IPS DF 6.9 (cell line): Measurements from ENCODE around the gene USP32.
"Not testable (repeated sequence)": the region's sequence is repeated elsewhere in the genome, so short reads cannot be mapped to it uniquely, and the experiment has no call there.

Experiments used
- DNase-seq: peaks from one replicate; pipeline ENCODE4 v3.0.0-alpha.2; 2013; ENCODE audit warnings: low read depth, low spot score
- H3K27ac ChIP-seq: one replicate; pipeline ENCODE4 v1.5.1; 2013; ENCODE audit warnings: low read length, control low read depth
- H3K27me3 ChIP-seq: 2 replicates; pipeline ENCODE4 v1.6.1; 2013; ENCODE audit warnings: mild to moderate bottlenecking, low read length; ENCODE audit not compliant: control insufficient read depth, insufficient read depth
- H3K36me3 ChIP-seq: 2 replicates; pipeline ENCODE4 v1.6.1; 2013; ENCODE audit warnings: low read length; ENCODE audit not compliant: control insufficient read depth, insufficient read depth
- H3K4me1 ChIP-seq: 2 replicates; pipeline ENCODE4 v1.6.1; 2013; ENCODE audit warnings: low read length; ENCODE audit not compliant: control insufficient read depth, insufficient read depth
- H3K4me3 ChIP-seq: 2 replicates; pipeline ENCODE4 v1.5.1; 2013; ENCODE audit warnings: mild to moderate bottlenecking, low read length
- H3K9me3 ChIP-seq: 2 replicates; pipeline ENCODE4 v1.6.1; 2013; ENCODE audit warnings: low read length, inconsistent platforms; ENCODE audit not compliant: control insufficient read depth, insufficient read depth
- WGBS: extraction: QIAGEN DNeasy Blood & Tissue Kit; methylation state at CpG from one replicate; pipeline ENCODE4 v1.1.7; 2013; ENCODE audit warnings: mixed read lengths, missing lambda C conversion rate; ENCODE audit not compliant: insufficient read length, insufficient coverage; 5-methylcytosine and 5-hydroxymethylcytosine counted together

The USP32 gene

DNA sequence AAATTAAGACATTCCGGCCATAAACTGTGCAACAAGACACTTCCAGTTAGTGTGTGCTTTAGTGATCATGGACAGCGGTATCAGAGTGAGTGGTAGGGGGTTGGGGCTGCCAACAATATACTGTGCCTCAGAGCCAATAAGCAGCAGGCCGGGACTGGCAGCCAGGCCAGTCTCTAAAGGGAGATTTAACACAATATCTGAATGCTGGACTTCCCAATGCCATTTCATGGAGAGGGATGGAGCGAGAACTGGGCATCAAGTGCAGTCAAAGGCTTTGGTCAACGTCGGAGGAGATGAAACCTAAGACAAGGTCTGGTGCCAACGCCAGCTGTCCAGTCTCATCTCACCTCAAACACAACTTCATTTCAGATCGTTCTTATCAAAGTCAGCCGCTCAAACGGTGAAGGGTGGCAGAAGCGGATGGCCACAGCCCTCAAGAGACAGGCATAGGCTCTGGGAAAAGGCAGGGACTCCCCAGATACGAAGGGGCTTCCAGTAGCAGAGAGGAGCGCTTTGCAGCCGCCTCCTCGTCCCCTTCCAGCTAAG, 935 bp downstream of the USP32 start:
- H3K27me3 ChIP-seq, result no peaks in the 10 kb centered on the region
- H3K36me3 ChIP-seq, result no peaks in the 10 kb centered on the region
- H3K4me3 ChIP-seq, result peak overlapping the region; percentile 96
- WGBS, result no CpG with 5 or more reads among the region's 15 CpGs
- H3K4me1 ChIP-seq, result no peaks in the 10 kb centered on the region; the same call in 1 of the 2 replicates
- H3K27ac ChIP-seq, result peak overlapping the region; percentile 3
- no peak for DNase-seq
- H3K9me3 ChIP-seq, result no peaks in the 10 kb centered on the region

GRCh38 chr17:60390186-60390585, 1.7 kb downstream of the USP32 start:
- Histone ChIP-seq H3K9me3 (no peaks in the 10 kb centered on the region), H3K36me3 (no peaks in the 10 kb centered on the region), H3K4me3 (no peak overlapping the region; the same call in 1 of the 2 replicates), H3K4me1 (no peaks in the 10 kb centered on the region; the same call in 1 of the 2 replicates), H3K27me3 (no peaks in the 10 kb centered on the region), H3K27ac (no peak overlapping the region)
- DNase-seq, result no peak
- no CpG with 5 or more reads among the region's 2 CpGs for WGBS

DNA sequence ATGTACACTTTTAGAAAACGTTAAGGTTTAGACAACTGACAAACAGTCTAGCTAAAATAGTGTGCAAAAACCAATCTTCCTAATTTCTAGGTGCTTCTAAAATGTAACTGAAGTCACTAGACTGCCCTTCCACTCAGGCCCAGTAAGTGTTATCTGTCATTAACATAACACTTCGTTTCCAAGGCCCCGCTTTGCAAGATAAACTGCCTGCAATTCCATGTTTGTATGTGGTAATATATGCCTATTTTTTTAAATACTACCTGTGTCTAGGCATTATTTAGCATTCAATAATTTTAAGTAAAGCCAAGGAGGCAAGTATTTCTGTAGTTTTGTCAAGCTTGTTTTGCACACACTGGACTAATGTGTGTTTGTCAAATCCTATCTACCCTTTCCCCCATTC, 3.2 kb downstream of the USP32 start:
- H3K9me3 ChIP-seq, result no peaks in the 10 kb centered on the region
- no CpG with 5 or more reads among the region's 3 CpGs for WGBS
- no peaks in the 10 kb centered on the region for H3K36me3 ChIP-seq
- H3K27ac ChIP-seq, result no peak overlapping the region
- no peaks in the 10 kb centered on the region for H3K27me3 ChIP-seq
- no peak overlapping the region for H3K4me3 ChIP-seq
- DNase-seq, result no peak
- no peaks in the 10 kb centered on the region; the same call in 1 of the 2 replicates for H3K4me1 ChIP-seq

DNA sequence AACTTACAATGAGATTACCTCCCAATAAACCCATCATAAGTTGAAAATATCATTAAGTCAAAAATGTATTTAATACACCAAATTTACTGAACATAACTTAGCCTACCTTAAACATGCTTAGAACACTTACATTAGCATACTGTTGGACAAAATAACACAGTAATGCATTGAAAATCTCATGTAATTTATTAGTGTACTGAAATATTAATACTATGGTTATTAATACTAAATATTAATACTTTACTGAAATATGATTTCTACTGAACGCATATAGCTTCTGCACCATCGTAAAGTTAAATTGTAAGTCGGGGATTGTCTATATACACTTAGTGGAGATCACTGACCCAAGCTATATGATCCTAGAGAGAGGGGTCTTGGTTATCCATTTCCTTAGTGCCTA, 4.3 kb downstream of the USP32 start:
- H3K36me3 ChIP-seq, result no peaks in the 10 kb centered on the region
- no peak for DNase-seq
- no peaks in the 10 kb centered on the region for H3K27me3 ChIP-seq
- H3K27ac ChIP-seq, result no peak overlapping the region
- no peaks in the 10 kb centered on the region; the same call in 1 of the 2 replicates for H3K4me1 ChIP-seq
- no peaks in the 10 kb centered on the region for H3K9me3 ChIP-seq
- WGBS, result no CpG with 5 or more reads among the region's 3 CpGs
- H3K4me3 ChIP-seq, result no peak overlapping the region

DNA sequence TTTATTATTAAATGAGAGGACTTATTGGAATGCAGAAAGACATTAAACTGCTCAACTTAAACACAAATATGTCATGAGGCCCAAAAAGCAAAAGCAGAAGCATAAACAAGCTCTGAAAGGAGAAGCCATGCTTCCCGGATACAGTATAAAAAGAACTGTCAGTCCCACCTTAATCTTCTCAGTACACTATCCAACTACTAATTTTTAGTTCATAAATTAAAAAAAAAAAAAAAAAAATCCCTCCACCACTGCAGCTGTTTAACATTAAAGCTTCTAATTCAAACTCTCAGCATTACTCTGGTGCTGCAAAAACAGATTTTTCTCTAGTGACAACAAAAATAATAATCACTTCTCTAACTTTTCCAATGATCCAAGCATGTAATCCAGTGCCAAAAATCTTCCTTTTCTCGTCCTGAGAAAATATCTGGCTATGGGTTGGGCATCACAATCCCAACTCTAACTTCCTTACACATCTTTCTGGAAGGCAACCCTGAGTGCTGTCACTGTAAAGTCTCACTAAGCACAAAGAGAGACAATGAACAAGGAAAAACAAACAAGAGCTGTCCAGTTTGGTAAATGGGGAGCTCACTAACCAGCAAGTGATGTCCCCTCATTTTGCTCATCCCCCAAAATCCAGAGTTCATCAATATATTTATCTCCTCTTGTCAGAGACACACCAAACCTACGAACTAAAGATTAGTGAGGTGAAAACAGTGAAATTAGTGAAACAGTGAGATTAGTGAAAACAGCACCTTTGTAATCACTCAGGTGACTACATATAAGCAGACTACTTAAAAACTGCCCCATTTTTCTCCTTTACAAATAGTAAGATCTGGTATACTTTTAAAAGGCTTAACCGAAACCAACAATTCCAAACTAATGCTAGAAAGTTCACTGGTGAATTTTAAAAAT, 5.5 kb downstream of the USP32 start:
- H3K27ac ChIP-seq, result no peak overlapping the region
- H3K9me3 ChIP-seq, result no peaks in the 10 kb centered on the region
- no peak overlapping the region for H3K4me3 ChIP-seq
- H3K36me3 ChIP-seq, result 0 out of 2 replicates have a peak, but pooled peaks cover 3% of the 10 kb centered on the region
- WGBS, result no CpG with 5 or more reads among the region's 4 CpGs
- H3K4me1 ChIP-seq, result no peaks in the 10 kb centered on the region; the same call in 1 of the 2 replicates
- no peak for DNase-seq
- no peaks in the 10 kb centered on the region for H3K27me3 ChIP-seq

DNA sequence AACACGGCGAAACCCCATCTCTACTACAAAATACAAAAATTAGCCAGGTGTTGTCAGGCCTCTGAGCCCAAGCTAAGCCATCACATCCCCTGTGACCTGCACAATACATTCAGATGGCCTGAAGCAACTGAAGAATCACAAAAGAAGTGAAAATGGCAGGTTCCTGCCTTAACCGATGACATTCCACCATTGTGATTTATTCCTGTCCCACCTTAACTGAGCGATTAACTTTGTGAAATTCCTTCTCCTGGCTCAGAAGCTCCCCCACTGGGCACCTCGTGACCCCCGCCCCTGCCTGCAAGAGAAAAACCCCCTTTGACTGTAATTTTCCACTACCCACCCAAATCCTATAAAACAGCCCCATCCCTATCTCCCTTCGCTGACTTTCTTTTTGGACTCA, 7.0 kb downstream of the USP32 start:
- not testable (repeated sequence) for H3K27me3 ChIP-seq, H3K9me3 ChIP-seq, DNase-seq, H3K27ac ChIP-seq, H3K36me3 ChIP-seq, H3K4me1 ChIP-seq, H3K4me3 ChIP-seq
- no CpG with 5 or more reads among the region's 7 CpGs for WGBS

DNA sequence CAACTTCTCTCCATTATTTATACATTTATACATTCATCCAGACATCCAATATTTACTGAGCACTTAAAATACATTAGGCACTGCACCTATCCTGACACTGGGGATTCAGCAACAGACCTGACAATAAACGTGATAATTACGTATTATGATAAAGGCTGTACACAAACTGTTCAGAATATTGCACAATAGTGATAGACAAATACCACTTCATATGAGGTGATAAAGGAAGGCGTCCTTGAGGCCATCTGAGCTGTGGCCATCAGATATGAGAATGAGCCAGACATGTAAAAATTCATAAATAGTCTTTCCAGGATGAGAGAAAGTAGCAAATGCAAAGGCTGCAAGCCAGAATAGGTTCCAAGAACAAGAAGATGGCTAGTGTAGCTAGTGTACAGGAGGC, 8.6 kb downstream of the USP32 start:
- no peak for DNase-seq
- WGBS, result no CpG with 5 or more reads among the region's 3 CpGs
- Histone ChIP-seq H3K4me1 (no peaks in the 10 kb centered on the region; the same call in 1 of the 2 replicates), H3K36me3 (0 out of 2 replicates have a peak, but pooled peaks cover 3% of the 10 kb centered on the region), H3K27me3 (no peaks in the 10 kb centered on the region), H3K27ac (no peak overlapping the region), H3K4me3 (no peak overlapping the region), H3K9me3 (no peaks in the 10 kb centered on the region)

- Histone ChIP-seq H3K4me3 (no peak overlapping the region), H3K36me3 (0 out of 2 replicates have a peak, but pooled peaks cover 3% of the 10 kb centered on the region), H3K9me3 (no peaks in the 10 kb centered on the region), H3K27ac (no peak overlapping the region), H3K27me3 (no peaks in the 10 kb centered on the region), H3K4me1 (no peaks in the 10 kb centered on the region; the same call in 1 of the 2 replicates)
- no CpG with 5 or more reads among the region's 4 CpGs for WGBS
- no peak for DNase-seq
These were observed 10.0 kb downstream of the USP32 start for GRCh38 chr17:60381958-60382357.

DNA sequence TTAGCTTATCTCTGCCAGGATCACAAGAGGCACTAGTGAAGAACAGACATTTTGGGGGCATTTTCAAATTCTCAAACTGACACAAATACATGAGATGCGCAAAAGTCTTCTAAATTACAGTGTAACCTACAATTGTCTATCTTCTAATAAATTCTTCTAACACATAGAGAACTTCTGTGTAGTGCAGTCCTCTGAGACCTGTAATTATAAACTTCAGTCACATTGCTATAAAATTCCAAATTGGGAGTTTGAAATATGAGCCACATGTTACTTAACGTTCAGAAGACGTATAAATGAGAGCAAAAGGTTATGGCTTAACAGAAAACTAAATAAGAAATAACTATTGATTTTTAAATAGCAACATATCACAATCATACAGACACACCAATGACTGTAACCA, 12.5 kb downstream of the USP32 start:
- H3K9me3 ChIP-seq, DNase-seq, H3K4me3 ChIP-seq, H3K36me3 ChIP-seq, H3K27ac ChIP-seq, H3K4me1 ChIP-seq, H3K27me3 ChIP-seq: not testable (repeated sequence)
- no CpG with 5 or more reads among the region's 3 CpGs for WGBS

- WGBS, result no CpG with 5 or more reads among the region's 1 CpG
- not testable (repeated sequence) for DNase-seq, H3K9me3 ChIP-seq, H3K4me3 ChIP-seq, H3K27me3 ChIP-seq, H3K4me1 ChIP-seq, H3K36me3 ChIP-seq, H3K27ac ChIP-seq
These were observed 13.7 kb downstream of the USP32 start for GRCh38 chr17:60378187-60378586.
